Measurements from ENCODE around the gene TMEM208. TPM values are rescaled to one million over a fixed set of nuclear protein-coding genes. Genes with fewer than 3 reads are reported as not detected.

TMEM208 gene
- polyA plus RNA-seq, 1 of the 3 experiments (the other 2 are of a cell fraction), result 98.2 TPM

DNA sequence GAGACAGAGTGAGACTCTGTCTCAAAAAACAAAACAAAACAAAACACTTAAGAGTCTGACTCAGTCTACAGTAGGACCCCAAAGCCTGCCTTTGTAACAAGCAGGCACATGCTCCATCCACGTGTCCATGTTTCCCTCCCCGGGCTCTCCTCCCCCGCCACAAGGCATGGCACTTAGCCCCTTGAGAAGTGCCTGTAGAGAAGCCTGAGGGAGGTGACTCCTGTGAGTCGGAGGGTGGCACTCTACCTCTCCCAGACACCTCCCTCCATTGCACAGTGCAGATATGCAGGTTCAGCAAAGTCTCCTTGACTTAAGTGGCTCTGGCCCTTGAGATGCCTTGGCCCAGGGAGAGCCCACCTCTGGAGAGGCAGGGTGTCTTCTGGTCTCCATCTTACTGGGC is 13.6 kb downstream of the TMEM208 start (continued):
- TF ChIP-seq, protein P1, sequence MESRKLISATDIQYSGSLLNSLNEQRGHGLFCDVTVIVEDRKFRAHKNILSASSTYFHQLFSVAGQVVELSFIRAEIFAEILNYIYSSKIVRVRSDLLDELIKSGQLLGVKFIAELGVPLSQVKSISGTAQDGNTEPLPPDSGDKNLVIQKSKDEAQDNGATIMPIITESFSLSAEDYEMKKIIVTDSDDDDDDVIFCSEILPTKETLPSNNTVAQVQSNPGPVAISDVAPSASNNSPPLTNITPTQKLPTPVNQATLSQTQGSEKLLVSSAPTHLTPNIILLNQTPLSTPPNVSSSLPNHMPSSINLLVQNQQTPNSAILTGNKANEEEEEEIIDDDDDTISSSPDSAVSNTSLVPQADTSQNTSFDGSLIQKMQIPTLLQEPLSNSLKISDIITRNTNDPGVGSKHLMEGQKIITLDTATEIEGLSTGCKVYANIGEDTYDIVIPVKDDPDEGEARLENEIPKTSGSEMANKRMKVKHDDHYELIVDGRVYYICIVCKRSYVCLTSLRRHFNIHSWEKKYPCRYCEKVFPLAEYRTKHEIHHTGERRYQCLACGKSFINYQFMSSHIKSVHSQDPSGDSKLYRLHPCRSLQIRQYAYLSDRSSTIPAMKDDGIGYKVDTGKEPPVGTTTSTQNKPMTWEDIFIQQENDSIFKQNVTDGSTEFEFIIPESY (IDR thresholded peaks at IDR 0.05; ENCODE audit: borderline replicate concordance, low read depth), result no peak
- TF ChIP-seq RCOR1 (IDR thresholded peaks at IDR 0.05; ENCODE audit: low read length), result no peak
- no peak for TF ChIP-seq PBX3 (IDR thresholded peaks at IDR 0.05)
- TF ChIP-seq POLR2AphosphoS5 (IDR thresholded peaks at IDR 0.05; ENCODE audit: low read depth, low read length), result no peak
- TF ChIP-seq YY1 (IDR thresholded peaks at IDR 0.05; ENCODE audit: low read depth), result no peak

GRCh38 chr16:67241008-67241900 is 14.3 kb downstream of the TMEM208 start:
- no peak for DNase-seq
- Histone ChIP-seq H4K20me1 (ENCODE audit: insufficient read depth) (no peaks in the 10 kb centered on the region), H3K4me3 (ENCODE audit: low read depth in 2 of 2, low read length in 1 of 2) (no peak overlapping the region), H3K9me3 (no peaks in the 10 kb centered on the region), H2AFZ (ENCODE audit: low read depth) (peak overlapping the region; percentile 44; the same call in 1 of the 2 replicates), H3K36me3 (replicated peaks in 1 of 2; ENCODE audit: control insufficient read depth in 1 of 2, insufficient read depth in 2 of 2, low read length in 1 of 2) (peaks cover 26 to 29% of the 10 kb centered on the region in 2 experiments), H3K9me2 (no peaks in the 10 kb centered on the region), H3K9ac (peak overlapping the region; percentile 67), H3K27me3 (ENCODE audit: insufficient read depth) (no peaks in the 10 kb centered on the region), H3K79me2 (ENCODE audit: insufficient read depth) (peaks cover 64% of the 10 kb centered on the region), H3F3A (replicated peaks; ENCODE audit: insufficient read depth) (peaks cover 58% of the 10 kb centered on the region), H3K27ac (ENCODE audit: low read depth in 2 of 2, low read length in 1 of 2) (peak overlapping the region; percentile 66 to 96), H3K4me1 (ENCODE audit: control insufficient read depth in 1 of 2, insufficient read depth in 2 of 2, low read depth in 1 of 2, low read length in 1 of 2) (peaks cover 33 to 54% of the 10 kb centered on the region in 2 experiments; a peak in 3 of 4 replicates), H3K4me2 (peak overlapping the region; percentile 59)
- CTCF ChIA-PET, result no interaction called here
- POLR2A ChIA-PET, result no interaction called here
- WGBS (ENCODE audit: low lambda C conversion rate), result 19% methylated on average over 10 of the region's 10 CpGs
- no peak for TF ChIP-seq RCOR1 (IDR thresholded peaks at IDR 0.05; ENCODE audit: low read length)
- no peak for TF ChIP-seq REST (IDR thresholded peaks at IDR 0.05; ENCODE audit: low read depth, low read length)
- peak; percentile 63 for TF ChIP-seq NFIC (IDR thresholded peaks at IDR 0.05; ENCODE audit: borderline replicate concordance)
- peak; percentile 77; the same call in 1 of the 2 replicates for TF ChIP-seq FOSL2 (IDR thresholded peaks at IDR 0.05; ENCODE audit: borderline replicate concordance, low read depth)
- peak; percentile 47; the same call in 1 of the 2 replicates for TF ChIP-seq JUND (IDR thresholded peaks at IDR 0.05)

Data from SK-N-SH (cell line).